ENCODE results near the gene STX8.

The STX8 gene

DNA sequence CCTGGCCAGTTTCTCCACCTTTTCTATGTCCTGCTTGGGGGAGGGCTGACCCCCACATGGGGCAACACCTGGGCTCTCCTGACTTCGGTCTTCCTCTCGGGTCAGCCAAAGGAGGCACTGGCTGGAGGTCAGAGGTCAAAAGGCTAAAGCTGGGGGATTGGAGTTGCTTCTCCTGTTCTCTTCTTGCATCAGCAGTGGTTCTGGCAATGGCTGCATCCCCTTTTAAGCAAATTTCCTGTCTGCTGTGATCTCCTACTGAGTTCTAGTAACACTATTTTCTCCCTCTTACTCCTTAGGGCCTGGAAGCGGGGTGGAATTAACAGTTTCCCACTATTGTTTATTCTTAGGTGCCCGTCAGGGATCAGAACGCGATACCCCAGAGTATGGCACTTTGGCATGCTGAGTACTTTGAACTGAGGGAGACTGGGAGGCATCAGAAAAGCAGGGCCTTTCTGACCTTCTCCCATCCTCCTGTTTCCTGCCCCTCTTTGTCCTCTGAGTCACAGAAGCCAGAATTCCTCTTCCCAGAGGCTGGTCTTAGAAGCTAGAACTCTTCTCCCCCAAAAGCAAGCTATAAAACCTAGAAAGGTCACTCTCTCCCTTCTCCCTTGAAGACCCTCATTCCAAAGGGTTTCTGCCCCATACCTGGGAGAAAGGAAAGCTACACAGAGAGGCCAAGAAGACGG, 268.2 kb downstream of the STX8 start:
- no peak for DNase-seq

DNA sequence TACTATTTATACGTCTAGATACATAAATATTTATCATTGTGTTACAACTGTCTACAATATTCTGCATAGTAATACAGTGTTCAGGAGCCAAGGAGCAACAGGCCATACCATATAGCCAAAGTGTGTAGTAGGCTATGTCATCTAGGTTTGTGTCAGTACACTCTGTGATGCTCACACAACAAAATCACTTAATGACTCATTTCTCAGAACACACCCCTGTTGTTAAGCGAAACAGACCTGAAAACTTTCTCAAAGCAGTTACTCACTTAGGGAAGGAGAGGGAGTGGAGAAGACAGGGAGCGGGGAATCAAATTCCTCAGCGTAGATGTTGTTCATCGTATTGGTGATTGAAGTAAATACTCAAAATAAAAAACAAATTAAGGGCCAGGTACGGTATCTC, 269.5 kb downstream of the STX8 start:
- no peak for DNase-seq

DNA sequence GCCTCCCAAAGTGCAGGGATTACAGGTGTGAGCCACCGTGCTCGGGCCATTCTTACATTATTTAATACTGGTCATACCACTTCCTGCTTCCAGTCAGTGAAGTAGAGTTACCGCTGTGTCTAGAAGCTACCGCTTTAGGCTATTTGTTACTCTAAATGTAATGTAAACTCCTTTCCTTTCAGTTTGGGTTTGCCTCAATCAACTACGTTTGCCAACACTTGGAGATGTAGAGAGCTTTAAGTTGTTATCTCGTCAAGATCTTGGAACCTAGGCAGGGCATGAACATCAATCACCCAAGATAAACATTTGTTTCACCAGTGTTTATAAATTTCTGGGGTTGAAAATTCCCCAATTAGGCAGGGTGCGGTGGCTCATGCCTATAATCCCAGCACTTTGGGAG, 275.9 kb downstream of the STX8 start:
- DNase-seq: no peak

DNA sequence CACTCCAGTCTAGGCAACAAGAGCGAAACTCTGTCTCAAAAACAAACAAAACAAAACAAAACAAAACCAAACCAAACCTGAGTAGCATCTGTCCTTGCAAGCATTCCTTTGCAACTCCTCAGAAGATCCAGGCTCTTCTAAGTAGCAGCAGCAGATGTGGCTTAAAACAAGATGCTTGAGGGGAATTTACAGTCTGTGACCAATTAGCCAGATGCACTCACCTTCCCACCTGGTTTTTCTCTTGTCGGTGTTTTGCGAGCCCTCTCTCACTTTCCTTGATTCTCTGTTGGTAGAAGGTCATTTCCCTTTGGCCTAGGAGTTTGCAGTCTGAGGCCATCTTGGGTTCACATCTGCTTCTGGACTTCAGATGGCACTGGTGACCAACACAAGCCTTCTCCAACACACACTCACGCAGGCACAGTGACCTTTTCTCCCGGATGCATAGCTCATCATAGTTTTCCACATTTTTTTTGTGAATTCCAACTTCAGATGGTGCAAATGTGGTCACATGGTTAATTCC, 276.8 kb downstream of the STX8 start:
- DNase-seq: no peak

DNA sequence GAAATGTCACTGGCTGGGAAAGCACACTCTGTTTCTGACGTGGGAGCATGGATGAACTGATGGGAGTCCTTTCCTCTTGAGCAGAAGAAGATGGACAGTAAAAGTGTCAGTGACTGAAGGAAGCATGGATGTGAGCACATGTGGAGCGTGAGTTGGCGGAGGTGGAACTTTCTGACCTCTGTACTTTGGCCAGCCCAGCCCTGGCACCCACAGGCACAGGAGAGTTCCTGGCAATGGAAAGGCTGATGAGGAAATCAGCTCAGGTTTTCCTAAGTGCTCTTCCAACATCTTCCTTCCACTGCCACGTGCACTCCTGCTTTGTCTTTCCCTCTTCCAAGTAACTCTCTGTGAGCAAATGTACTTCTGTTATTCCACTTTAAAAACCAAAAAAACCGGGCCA, 277.5 kb downstream of the STX8 start:
- DNase-seq: no peak

DNA sequence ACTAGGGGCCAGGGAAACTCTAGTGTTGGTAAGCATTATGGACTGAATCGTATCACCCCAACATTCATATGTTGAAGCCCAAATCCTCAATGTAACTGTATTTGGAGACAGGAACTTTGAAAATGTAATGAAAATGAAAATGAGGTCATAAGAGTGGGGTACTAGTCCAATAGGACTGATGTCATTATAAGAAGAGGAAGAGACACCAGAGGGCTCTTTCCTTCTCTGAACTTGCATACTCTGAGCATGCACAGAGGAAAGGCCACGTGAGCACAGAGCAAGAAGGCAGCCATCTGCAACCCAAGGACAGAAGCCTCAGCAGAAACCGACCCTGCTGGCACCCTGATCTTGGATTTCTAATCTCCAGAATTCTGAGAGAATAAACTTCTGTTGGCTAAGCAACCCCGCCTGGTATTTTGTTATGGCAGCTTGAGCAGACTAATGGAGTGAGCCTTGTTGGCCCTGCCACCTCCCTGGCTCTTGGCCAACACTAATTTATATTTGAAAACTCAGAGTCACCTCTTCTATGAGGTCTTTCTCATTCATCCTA, 280.9 kb downstream of the STX8 start:
- no peak for DNase-seq

DNA sequence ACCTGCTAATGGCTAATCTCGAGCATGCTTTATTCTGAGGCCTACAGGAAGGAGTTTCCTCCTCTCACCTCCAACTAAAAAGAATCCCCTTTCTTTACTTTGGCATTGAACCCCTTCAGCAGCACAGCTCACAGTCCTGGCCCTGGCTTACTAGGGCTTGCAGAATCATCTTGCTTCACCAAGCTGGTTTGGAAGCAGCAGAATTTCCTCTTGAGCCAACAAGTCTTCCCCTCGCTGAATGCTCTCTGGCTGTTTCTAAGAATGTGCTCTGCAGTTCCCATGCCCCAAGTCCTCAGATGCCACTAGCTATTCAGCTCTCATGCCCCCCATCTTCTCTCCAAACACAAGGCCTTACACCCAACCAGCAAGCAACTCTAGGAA, 283.1 kb downstream of the STX8 start:
- no peak for DNase-seq

DNA sequence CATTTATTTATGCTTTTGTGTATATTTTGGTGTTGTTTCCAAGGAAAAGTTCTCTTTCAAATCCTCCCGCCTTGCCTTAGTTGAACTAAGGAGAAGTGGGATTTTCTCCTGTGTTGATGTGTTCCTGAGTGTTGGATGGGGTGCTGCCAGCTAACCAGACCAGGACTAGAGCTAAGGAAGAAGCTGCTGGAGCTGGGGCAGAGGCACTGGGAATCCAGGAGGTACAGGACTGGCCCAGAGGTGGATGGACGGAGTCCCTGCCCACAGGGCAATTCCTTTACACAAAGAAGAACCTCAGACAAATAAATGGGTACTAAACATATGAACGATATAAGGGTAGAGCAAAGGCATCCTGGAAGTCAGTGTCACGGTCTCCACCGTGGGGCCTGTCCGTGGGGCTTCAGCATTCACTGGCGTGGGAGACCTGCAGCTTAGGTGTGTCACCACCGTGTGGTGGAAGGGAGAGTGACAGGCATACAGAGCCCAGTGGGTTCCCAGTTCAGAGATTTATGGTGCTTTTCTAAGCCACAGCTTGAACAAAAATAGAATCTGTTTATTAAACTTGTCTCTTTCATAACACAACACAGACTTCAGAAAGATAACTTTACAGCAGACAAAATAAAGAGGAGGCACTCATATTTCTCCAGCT, 283.6 kb downstream of the STX8 start:
- peak in 27 of 58 donors; percentile 1 to 32 (median 8) for DNase-seq

DNA sequence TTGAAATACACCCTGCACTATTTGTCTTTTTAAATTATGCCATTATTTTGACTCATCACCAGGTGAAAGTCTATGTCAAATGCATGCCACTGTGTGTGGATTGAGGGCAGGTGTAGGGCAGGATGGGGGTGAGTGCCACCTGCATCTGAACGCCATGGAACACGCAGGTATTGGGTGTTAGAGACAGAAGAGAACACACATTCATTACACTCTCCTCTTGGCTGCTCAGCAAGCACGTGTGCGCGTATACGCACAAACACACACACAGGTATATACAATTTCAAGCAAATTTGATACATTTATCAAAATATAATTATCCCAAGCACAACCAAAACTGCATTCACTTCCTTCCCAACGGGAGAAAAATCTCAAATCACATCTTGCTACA, 285.4 kb downstream of the STX8 start:
- DNase-seq: no peak

DNA sequence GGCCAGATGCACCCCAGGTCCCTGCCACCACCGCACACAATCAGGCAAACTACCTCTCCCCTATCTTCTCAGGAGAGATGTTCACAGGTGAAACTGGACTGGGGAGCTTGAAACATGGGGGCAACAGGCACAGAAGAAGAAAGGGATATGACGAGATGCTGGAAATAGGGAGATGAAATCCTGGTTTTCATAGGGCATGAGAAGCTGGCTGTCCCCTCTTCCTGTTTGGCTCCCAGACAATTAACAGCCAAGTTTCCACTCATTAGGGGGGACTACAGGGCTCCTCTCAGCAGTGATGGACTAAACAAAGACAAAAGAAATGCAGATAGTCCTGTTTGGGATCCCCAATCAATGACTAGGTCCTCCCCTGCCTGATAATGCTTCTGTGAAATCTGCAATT, 288.3 kb downstream of the STX8 start:
- no peak for DNase-seq

DNA sequence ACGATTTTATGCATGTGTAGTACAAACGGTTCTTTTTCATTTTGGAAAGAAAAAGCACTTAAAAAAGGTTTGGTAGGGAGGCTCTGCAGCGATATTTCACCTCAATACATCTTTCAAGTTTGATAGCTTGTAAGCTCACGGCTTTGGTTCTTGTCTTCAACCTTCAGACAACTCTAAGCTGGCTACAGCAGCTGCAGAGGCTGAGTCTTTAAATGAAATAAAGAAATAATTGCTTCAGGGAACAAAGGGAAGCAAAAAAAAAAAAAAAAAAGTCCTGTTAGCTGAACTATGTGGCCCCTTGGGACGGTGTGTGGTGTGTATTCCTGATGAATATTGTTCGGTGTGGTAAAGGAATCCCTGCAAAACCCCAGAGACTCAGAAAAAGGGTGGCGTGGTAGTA, 289.2 kb downstream of the STX8 start:
- DNase-seq: no peak

DNA sequence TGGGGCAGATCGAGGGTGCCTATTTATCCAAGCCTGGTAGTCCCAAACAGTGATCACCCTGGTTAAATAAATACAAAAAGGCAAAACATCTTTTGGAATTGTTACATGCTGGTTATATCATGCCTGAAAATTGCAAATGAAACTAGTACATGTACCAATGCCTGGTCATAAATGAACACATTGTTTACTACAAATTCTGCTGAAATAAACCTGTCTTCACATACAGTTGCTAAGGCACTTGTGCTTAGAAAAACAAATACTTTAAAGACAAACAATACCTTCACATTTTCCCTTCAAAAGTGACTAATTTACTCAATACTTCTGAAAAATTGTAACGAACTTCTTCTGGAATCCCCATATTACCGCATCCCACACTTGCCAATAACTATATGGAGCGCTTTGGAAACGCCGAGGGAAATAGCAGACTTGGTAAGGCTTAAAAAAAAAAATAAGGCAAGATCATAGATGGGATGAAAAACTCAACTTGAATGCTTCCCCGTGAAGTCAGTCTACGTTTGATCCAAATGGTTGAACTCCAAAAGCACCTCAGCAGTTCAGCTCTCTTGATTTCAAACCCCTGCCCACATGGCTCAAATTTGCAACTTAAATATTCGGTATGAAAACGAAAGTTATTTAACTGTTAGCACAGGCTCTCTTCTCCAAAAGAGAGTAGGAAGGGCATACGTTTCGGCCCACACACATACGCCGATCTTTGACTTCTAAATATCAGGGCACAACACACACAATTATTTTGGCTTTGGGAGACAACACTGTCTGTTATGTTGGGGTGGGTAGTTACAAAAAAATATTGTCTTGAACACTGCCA, 289.8 kb downstream of the STX8 start:
- no peak for DNase-seq

DNA sequence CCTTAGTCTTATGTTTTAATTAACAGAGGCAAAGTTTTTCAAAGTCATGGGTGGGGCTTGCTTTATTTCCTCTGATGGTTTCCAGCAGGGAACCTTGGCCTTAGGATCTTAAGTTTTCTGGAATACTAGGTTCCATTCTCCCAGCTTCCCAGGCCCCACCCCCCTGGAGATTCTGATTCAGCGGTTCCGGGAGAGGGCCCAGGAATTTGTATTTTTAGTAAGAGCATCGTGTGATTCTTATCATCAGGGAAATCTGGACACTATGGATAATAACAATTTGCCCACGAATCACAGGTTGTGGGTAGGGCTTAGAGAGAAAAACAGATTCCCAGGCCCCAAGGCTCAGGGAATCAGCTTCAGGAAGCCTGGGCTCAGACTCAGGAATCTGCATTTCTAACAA, 290.7 kb downstream of the STX8 start:
- no peak for DNase-seq

DNA sequence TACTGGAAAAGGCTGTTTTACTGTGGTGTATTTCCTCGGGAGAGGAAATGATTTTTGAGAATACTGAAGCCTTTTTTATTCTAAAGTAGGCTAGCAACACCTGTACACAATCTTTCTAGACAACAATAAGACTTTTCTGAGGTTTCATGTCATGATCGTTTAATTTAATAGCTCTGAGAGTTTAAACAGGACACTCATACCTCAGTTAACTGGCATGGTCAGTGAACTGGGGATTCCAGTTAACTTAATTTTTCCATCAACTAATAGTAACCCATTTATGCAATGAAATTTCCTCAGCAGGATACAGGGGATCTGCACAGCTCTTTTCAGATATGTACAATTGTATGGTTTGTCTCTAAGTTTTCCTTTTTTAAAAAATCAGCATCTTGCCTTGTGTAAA, 291.7 kb downstream of the STX8 start:
- DNase-seq: no peak

DNA sequence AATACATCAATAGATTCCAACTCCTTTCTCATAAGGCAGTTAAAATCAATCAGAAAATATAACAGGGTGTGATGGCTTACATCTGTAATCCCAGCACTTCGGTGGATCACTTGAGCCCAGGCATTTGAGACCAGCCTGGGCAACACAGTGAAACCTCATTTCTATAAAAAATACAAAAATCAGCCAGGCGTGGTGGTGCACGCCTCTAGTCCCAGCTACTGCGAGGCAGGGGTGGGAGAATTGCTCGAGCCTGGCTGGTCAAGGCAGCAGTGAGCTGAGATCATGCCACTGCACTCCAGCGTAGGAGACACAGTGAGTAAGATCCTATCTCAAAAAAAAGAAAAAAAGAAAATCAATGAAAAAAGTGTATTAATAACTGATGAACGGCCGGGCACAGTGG, 295.7 kb downstream of the STX8 start:
- DNase-seq: no peak

DNA sequence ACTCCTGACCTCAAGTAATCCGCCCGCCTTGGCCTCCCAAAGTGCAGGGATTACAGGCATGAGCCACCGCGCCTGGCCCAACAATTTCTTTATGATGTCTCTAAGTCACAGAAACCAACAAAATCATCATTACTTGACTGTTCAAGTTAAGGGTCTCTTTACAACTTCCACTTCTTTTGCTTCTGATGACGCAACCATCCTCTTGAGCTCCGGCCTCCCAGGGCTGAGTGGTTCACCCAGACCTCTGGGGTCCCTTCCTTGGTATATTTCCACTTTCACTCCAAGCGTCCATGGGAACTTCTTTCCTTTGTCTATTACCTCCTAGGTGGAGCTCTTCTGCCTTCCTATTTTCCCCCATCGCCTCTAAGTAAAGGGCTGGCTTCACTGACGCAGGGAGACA, 300.6 kb downstream of the STX8 start:
- no peak for DNase-seq

DNA sequence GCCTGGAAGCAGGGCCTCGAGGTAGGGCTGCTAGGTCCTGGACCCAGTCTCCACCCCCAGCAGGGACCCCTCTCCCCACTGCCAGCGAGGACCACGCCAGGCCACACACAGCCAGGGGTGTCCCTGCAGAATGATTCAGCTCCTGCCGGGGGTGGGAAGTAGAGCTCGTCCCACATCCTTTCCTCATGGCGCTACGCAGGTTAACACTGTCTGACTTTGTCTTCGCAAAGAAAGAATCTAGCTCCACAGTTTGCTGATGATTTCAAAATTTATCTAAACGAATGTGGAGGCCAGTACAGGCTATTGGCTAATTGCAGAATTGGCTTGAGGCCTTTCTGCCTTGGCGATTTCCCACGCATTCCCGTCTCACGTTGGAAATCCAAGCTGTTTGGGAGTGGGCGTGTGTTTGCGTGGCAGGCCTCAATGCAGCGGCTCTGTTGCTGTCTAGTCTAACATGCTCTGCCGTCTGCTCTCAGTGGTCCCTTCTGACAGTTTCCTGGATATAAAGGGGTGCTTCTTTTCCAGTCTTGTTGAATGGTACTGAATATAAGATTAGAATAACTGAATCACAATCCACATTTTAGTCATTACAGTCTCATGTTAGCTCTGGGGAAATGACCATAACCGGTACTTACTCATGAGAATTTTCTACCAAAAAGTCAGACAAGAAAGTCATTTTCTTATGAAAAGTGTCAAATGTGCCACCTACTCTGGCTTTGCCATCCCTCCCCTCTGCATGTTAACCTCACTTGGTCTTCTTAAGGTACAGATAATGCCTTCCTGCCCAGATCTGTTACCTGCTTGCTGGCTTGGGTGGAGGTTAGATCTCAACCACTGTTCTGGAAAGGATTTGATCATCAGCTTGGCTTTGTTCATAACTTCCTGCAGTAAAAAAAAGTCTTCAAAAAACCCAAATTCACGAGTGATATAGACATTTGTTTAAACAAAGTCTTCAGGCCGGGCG, 301.9 kb downstream of the STX8 start:
- peak in 20 of 58 donors; percentile 3 to 48 (median 8) for DNase-seq

DNA sequence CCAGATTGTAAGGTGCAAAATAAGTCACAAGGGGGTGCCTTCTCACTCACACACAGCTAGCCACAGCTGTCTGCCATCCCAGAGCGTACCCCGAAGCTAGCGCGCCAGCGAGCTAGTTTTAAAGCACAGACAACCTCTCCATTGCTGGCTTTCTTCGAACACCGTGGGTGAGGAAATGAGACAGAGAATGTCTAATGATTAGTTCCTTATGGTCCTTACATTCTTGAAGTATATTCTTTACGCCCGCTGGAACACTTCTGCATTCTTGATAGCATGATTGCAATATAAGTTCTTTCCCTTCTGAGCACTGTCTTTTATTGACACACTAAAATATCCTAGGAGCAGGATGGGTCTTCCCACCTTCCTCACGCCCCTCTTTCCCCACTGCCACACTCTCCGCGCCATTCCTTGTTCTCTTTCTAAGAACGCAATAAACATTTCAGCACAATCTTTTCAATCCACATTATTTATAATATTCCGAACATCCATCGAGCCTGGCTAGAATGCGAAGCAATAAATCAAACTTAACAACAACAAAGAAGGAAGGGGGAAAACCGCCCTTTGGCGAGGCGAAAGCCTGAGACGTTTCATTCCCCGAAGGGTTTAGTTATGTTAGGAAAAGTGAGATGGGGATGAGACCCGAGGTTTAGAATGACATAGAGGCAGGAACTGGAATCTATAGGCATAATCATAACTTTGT, 303.0 kb downstream of the STX8 start:
- peak in 1 of 58 donors; percentile 24 for DNase-seq

DNA sequence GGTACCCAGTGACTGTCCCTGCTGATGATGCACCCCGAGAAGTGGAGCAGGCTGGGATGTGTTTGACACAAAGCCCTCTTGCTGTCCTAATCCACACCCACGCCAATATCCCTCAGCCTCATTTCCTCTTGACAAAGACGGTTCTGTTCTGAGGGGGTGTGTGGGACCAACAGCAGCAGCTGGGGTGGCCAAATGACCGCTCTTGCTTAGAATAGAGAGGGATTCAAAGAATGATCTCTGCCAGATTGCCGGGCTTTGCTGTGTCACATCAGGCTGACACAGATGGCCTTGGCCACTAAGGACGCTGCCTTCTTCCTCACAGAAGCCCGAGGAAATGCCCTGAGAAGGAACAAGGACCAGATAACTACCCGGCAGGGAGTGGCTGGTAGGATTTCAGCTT, 303.6 kb downstream of the STX8 start:
- DNase-seq: peak in 52 of 58 donors; percentile 6 to 89 (median 56)

DNA sequence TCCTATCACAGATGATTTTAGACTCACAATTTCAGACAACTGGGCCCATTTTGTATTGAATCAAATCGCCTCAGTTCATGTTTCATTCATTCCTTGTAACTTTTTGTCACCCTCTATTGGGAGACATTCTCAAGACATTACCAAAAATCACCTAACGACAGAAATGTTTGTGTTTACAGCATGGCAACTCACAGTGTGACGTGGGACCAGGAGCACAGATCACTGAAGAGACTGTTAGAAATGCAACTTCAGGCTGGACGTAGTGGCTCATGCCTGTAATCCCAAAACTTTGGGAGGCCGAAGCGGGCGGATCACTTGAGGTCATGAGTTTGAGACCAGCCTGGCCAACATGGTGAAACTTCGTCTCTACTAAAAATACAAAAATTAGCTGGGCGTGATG, 304.7 kb downstream of the STX8 start:
- DNase-seq: no peak
